ENCODE data around the gene TRMT44. TPM values are rescaled to one million over a fixed set of nuclear protein-coding genes. Genes with fewer than 3 reads are reported as not detected.

TRMT44 gene
- total RNA-seq, 1 experiment from 2014 or later: 25.8 TPM

GRCh38 chr4:8468746-8469535 lies 28.4 kb downstream of the TRMT44 start:
- Histone ChIP-seq H3K4me3 (replicated peaks in 1 of 2; ENCODE audit: low read depth in 1 of 2, low read length in 2 of 2) (no peak overlapping the region), H3K36me3 (ENCODE audit: control insufficient read depth in 1 of 2, insufficient read depth in 2 of 2, low read length in 2 of 2) (peaks cover 7 to 23% of the 10 kb centered on the region in 2 experiments; a peak in 3 of 4 replicates), H3K9me2 (ENCODE audit: insufficient read depth) (no peaks in the 10 kb centered on the region), H3K9ac (ENCODE audit: low read length) (no peak overlapping the region), H4K20me1 (ENCODE audit: insufficient read depth) (no peaks in the 10 kb centered on the region), H3K9me3 (ENCODE audit: control insufficient read depth in 1 of 2, insufficient read depth in 1 of 2, low read depth in 1 of 2, low read length in 2 of 2) (no peaks in the 10 kb centered on the region), H3K27ac (ENCODE audit: low read depth, low read length) (no peak overlapping the region), H3K79me2 (ENCODE audit: insufficient read depth, low read length) (no peaks in the 10 kb centered on the region), H3K27me3 (ENCODE audit: insufficient read depth, low read length) (no peaks in the 10 kb centered on the region), H2AFZ (ENCODE audit: low read depth, low read length, poor library complexity, severe bottlenecking) (no peak overlapping the region), H3K4me1 (ENCODE audit: control insufficient read depth in 1 of 2, insufficient read depth in 2 of 2, low read length in 2 of 2) (no peaks in the 10 kb centered on the region), H3K4me2 (ENCODE audit: low read length) (no peak overlapping the region)
- intact Hi-C loops (cut with micrococcal nuclease): loop anchor here (1.0 to 10.0 kb wide), 3 partner anchors 78 to 446 kb away; no protein-coding TSS in a partner anchor
- TF ChIP-seq RAD21 (IDR thresholded peaks at IDR 0.05; ENCODE audit: low read depth): peak; percentile 94
- TF ChIP-seq EGR1 (IDR thresholded peaks at IDR 0.05; ENCODE audit: low read depth): no peak
- no peak for TF ChIP-seq ELF1 (IDR thresholded peaks at IDR 0.05; ENCODE audit: borderline replicate concordance, low read depth)
- TF ChIP-seq CTCF (IDR thresholded peaks at IDR 0.05 in 2 of 3, conservative IDR thresholded peaks at IDR 0.05 in 1 of 3; ENCODE audit: borderline replicate concordance in 1 of 3, insufficient read depth in 1 of 3, low read depth in 2 of 3, low read length in 2 of 3): peak; percentile 91 to 96 (median 95)
- CTCF ChIA-PET: interaction anchor here (0.9 to 4.4 kb wide), 7 partner anchors 24 to 449 kb away, joined by 3 to 35 read pairs (median 5); no protein-coding TSS in a partner anchor
- ATAC-seq (peak; percentile 91), DNase-seq (ENCODE audit: low read depth, low spot score) (peak; percentile 27)
- POLR2A ChIA-PET: no interaction called here
- RAD21 ChIA-PET (ENCODE audit: low non-redundant PET in 1 of 2, low total read pairs in 2 of 2, uncharacterized antibody in 2 of 2, unreplicated experiment in 2 of 2): interaction anchor here (0.6 to 1.4 kb wide), 4 partner anchors 78 to 225 kb away, joined by 3 to 7 read pairs (median 4); no protein-coding TSS in a partner anchor
- TSS peak; percentile 25 for BruUV-seq (replicated peaks)

DNA sequence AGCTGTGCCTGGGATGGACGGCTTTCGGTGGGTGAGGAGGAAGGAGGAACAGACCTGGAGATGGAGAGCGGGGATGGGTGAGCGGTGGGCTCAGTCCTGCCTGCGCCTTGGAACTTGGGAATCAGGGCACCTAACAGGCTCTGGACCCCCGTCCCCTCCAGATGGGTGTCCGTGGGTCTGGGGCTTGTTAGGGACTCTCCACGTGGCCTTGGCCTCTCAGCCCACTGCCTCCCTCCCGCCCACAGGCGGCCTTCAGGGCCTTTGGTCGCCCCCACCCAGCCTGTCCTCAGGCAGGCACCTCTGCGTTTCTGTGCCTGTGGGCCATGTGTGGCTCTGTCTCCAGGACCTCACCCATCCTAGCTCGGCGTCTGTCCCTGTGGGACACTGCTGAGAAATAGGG lies 29.0 kb downstream of the TRMT44 start:
- H2AFZ ChIP-seq (ENCODE audit: low read depth, low read length, poor library complexity, severe bottlenecking): no peak overlapping the region
- no peaks in the 10 kb centered on the region for H3K9me3 ChIP-seq (ENCODE audit: control insufficient read depth in 1 of 2, insufficient read depth in 1 of 2, low read depth in 1 of 2, low read length in 2 of 2)
- BruUV-seq (replicated peaks): no TSS peak
- CTCF ChIA-PET: interaction anchor here (2.0 to 4.4 kb wide), 2 partner anchors 78 to 117 kb away, joined by 14 to 35 read pairs; no protein-coding TSS in a partner anchor
- H3K36me3 ChIP-seq (ENCODE audit: control insufficient read depth in 1 of 2, insufficient read depth in 2 of 2, low read length in 2 of 2): peaks cover 5 to 18% of the 10 kb centered on the region in 2 experiments; a peak in 3 of 4 replicates
- H3K27me3 ChIP-seq (ENCODE audit: insufficient read depth, low read length): no peaks in the 10 kb centered on the region
- no peaks in the 10 kb centered on the region for H3K9me2 ChIP-seq (ENCODE audit: insufficient read depth)
- no peak for DNase-seq (ENCODE audit: low read depth, low spot score)
- no peaks in the 10 kb centered on the region for H3K4me1 ChIP-seq (ENCODE audit: control insufficient read depth in 1 of 2, insufficient read depth in 2 of 2, low read length in 2 of 2)
- intact Hi-C loops (cut with micrococcal nuclease): loop anchor here (10.0 kb wide), 1 partner anchor 445 kb away; no protein-coding TSS in a partner anchor
- H3K27ac ChIP-seq (ENCODE audit: low read depth, low read length): no peak overlapping the region
- RAD21 ChIA-PET (ENCODE audit: low non-redundant PET in 1 of 2, low total read pairs in 2 of 2, uncharacterized antibody in 2 of 2, unreplicated experiment in 2 of 2): no interaction called here
- no peak for ATAC-seq
- no peaks in the 10 kb centered on the region for H3K79me2 ChIP-seq (ENCODE audit: insufficient read depth, low read length)
- POLR2A ChIA-PET: no interaction called here
- no peak overlapping the region for H3K4me3 ChIP-seq (replicated peaks in 1 of 2; ENCODE audit: low read depth in 1 of 2, low read length in 2 of 2)
- H3K9ac ChIP-seq (ENCODE audit: low read length): no peak overlapping the region
- H3K4me2 ChIP-seq (ENCODE audit: low read length): no peak overlapping the region
- H4K20me1 ChIP-seq (ENCODE audit: insufficient read depth): no peaks in the 10 kb centered on the region
- TF ChIP-seq ELF1 (IDR thresholded peaks at IDR 0.05; ENCODE audit: borderline replicate concordance, low read depth) (no peak), YY1 (IDR thresholded peaks at IDR 0.05; ENCODE audit: extremely low read depth, insufficient replicate concordance, low read depth, low read length) (no peak), SP1 (IDR thresholded peaks at IDR 0.05; ENCODE audit: low read depth) (no peak), POLR2AphosphoS5 (IDR thresholded peaks at IDR 0.05; ENCODE audit: low read depth, low read length) (no peak), REST (IDR thresholded peaks at IDR 0.05; ENCODE audit: low read depth) (no peak), CBX3 (IDR thresholded peaks at IDR 0.05; ENCODE audit: low read depth) (no peak), EZH2phosphoT487 (IDR thresholded peaks at IDR 0.05; ENCODE audit: borderline replicate concordance) (no peak), JUND (IDR thresholded peaks at IDR 0.05) (no peak)
